ENCODE measurements around the gene PSMF1. TPM values are rescaled to one million over a fixed set of nuclear protein-coding genes. Genes with fewer than 3 reads are reported as not detected.

PSMF1 gene
- total RNA-seq, 1 donor from 2014 or later: 131 TPM

- Histone ChIP-seq H3K27me3 (ENCODE audit: low read depth) (peaks cover 16% of the 10 kb centered on the region), H3K4me3 (peak within 1 kb of the TSS; percentile 62), H3K27ac (peak within 1 kb of the TSS; percentile 67), H3K36me3 (no peaks in the 10 kb centered on the region), H3K9me3 (no peaks in the 10 kb centered on the region), H3K4me1 (peaks cover 18% of the 10 kb centered on the region)
- ATAC-seq (peak; percentile 6 to 18), DNase-seq (no peak)
- no peak for TF ChIP-seq CTCF (IDR thresholded peaks at IDR 0.05)
- intact Hi-C loops (cut with DNase I): no loop called here
Measured at GRCh38 chr20:1184638-1185315, 66.4 kb downstream of the PSMF1 start, which contains the start of gene TMEM74B. Gene TMEM74B, minus strand, starts transcription at chr20:1184981. Its CDS starts 1,180 bp downstream, at chr20:1183801.

GRCh38 chr20:1185316-1185741 lies 66.9 kb downstream of the PSMF1 start:
- intact Hi-C loops (cut with DNase I): no loop called here
- Histone ChIP-seq H3K36me3 (no peaks in the 10 kb centered on the region), H3K9me3 (no peaks in the 10 kb centered on the region), H3K27me3 (ENCODE audit: low read depth) (peaks cover 16% of the 10 kb centered on the region), H3K4me3 (peak overlapping the region; percentile 62), H3K27ac (peak overlapping the region; percentile 67), H3K4me1 (peaks cover 18% of the 10 kb centered on the region)
- no peak for TF ChIP-seq CTCF (IDR thresholded peaks at IDR 0.05)
- no peak for DNase-seq
- peak; percentile 20 to 33 for ATAC-seq

- TF ChIP-seq CTCF (IDR thresholded peaks at IDR 0.05): peak; percentile 53
- ATAC-seq: peak; percentile 62 to 73
- no peaks in the 10 kb centered on the region for H3K9me3 ChIP-seq
- peak overlapping the region; percentile 67 for H3K27ac ChIP-seq
- peak; percentile 67 for DNase-seq
- no peaks in the 10 kb centered on the region for H3K36me3 ChIP-seq
- peaks cover 18% of the 10 kb centered on the region for H3K4me1 ChIP-seq
- H3K4me3 ChIP-seq: peak overlapping the region; percentile 62
- H3K27me3 ChIP-seq (ENCODE audit: low read depth): peaks cover 16% of the 10 kb centered on the region
- intact Hi-C loops (cut with DNase I): no loop called here
Measured at GRCh38 chr20:1185790-1186334, 67.5 kb downstream of the PSMF1 start.

- ATAC-seq (no peak), DNase-seq (no peak)
- peaks cover 16% of the 10 kb centered on the region for H3K27me3 ChIP-seq (ENCODE audit: low read depth)
- no peaks in the 10 kb centered on the region for H3K9me3 ChIP-seq
- no peaks in the 10 kb centered on the region for H3K36me3 ChIP-seq
- H3K4me1 ChIP-seq: peaks cover 18% of the 10 kb centered on the region
- peak overlapping the region; percentile 62 for H3K4me3 ChIP-seq
- no peak for TF ChIP-seq CTCF (IDR thresholded peaks at IDR 0.05)
- intact Hi-C loops (cut with DNase I): no loop called here
- peak overlapping the region; percentile 39 for H3K27ac ChIP-seq
Measured at GRCh38 chr20:1186367-1186991, 68.1 kb downstream of the PSMF1 start.

GRCh38 chr20:1187605-1188171 lies 69.3 kb downstream of the PSMF1 start:
- H3K27ac ChIP-seq: peak overlapping the region; percentile 39
- no peak for TF ChIP-seq CTCF (IDR thresholded peaks at IDR 0.05)
- intact Hi-C loops (cut with DNase I): no loop called here
- peaks cover 16% of the 10 kb centered on the region for H3K27me3 ChIP-seq (ENCODE audit: low read depth)
- DNase-seq (no peak), ATAC-seq (peak in 1 of 2 donors; percentile 19)
- no peak overlapping the region for H3K4me3 ChIP-seq
- no peaks in the 10 kb centered on the region for H3K9me3 ChIP-seq
- peaks cover 18% of the 10 kb centered on the region for H3K4me1 ChIP-seq
- no peaks in the 10 kb centered on the region for H3K36me3 ChIP-seq
